ENCODE results near the gene COL11A1.
"Not testable (repeated sequence)": the region's sequence is repeated elsewhere in the genome, so short reads cannot be mapped to it uniquely, and the experiment has no call there.

Gene COL11A1

GRCh38 chr1:103075316-103076000 is 32.9 kb downstream of the COL11A1 start:
- no peak for DNase-seq

GRCh38 chr1:103074224-103074623 is 34.1 kb downstream of the COL11A1 start:
- DNase-seq = no peak

DNA sequence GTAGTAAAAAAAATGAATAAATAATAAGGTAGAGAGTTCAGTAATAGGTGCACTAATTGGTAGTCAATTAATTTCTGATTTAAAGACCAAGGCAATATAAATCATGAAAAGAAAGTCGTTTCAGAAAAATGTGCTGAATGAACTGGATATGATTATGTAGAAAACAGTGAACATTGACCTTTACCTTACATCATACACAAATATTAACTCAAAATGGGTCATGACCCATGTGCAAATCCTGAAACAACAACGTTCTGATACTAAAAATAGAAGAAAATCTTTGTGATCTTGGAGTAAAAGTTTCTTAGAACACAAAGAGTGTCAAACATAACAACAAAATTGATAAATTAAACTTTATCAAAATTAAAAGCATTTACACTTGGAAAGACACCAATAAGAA is 39.1 kb downstream of the COL11A1 start:
- DNase-seq = no peak

- no peak for DNase-seq
Measured at GRCh38 chr1:103063921-103064320, 44.4 kb downstream of the COL11A1 start.

- no peak for DNase-seq
Measured at GRCh38 chr1:103058391-103058790, 49.9 kb downstream of the COL11A1 start.

GRCh38 chr1:103056423-103056822 is 51.9 kb downstream of the COL11A1 start:
- DNase-seq = no peak

DNA sequence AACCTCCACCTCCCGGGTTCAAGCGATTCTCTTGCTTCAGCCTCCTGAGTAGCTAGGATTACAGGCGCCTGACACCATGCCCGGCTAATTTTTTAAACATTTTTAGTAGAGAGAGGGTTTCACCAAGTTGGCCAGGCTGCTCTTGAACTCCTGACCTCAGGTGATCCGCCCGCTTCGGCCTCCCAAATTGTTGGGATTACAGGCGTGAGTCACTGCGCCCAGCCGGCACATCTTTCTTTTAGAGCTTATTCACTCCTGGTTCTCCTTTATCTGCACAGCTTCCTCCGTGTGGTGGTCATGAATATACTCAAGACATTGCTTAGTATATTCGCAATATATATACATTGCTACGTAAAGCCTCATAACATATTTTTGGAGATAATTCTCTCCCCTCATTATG is 80.2 kb downstream of the COL11A1 start:
- not testable (repeated sequence) for DNase-seq

DNA sequence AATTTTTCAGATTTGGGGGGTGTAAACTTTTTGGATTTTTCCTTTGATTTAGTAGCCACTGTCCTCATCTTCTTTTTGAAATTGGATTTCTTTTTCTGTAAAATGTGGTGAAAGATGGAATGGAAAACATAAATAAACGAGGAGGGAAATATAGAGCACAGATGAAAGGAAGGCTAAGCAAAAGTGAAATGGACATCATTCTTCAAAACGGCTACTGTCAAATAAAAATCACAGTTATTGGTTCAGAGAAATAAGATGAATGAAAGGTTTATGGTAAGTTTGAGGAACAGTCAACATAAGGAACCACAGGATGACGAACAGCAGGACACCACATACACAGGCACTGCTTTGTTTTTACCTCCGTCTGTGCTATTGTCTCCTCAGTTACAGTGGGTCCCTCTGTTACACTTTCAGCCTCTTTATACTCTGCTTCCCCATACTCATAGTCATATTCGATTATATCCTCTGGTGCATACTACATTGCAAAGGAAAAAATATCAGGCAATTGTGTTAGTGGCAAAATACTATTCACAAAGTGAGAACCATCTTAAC is 82.4 kb downstream of the COL11A1 start:
- DNase-seq = no peak

DNA sequence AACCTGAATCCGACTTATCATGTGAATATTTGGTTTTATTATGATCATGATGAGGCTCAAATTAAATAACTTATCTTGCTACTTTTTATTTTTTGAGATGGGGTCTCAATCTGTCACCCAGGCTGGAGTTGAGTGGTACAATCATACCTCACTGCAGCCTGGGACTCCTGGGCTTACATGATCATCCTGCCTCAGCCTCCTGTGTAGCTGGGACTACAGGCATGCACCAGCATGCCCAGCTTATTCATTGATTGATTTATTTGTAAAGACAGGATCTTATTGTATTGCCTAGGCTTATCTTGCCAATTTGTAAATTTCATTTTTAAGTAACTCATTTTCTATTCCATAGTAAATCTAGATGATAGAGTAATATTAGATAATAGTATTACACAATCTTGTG is 84.3 kb downstream of the COL11A1 start:
- DNase-seq = no peak

- DNase-seq = no peak
Measured at GRCh38 chr1:103002005-103002404, 106.3 kb downstream of the COL11A1 start.

DNA sequence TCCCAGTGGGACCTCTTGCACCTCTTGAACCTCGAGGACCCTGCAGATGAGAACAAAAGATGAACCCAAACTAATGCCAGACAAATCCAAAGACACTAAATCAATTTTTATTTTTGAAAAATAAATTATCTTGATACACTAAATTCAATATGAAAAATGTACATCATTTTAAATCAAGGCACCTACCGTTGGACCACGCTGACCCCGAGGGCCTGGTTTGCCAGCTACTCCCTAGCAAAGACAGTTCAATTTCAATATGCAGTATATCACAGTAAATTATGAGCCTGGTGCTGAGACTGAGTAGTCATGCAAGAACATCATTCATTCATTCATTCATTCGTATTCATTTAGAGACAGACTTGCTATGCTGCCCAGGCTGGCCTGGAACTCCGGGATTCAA is 129.4 kb downstream of the COL11A1 start:
- DNase-seq = no peak

- no peak for DNase-seq
Measured at GRCh38 chr1:102977292-102977691, 131.0 kb downstream of the COL11A1 start.

DNA sequence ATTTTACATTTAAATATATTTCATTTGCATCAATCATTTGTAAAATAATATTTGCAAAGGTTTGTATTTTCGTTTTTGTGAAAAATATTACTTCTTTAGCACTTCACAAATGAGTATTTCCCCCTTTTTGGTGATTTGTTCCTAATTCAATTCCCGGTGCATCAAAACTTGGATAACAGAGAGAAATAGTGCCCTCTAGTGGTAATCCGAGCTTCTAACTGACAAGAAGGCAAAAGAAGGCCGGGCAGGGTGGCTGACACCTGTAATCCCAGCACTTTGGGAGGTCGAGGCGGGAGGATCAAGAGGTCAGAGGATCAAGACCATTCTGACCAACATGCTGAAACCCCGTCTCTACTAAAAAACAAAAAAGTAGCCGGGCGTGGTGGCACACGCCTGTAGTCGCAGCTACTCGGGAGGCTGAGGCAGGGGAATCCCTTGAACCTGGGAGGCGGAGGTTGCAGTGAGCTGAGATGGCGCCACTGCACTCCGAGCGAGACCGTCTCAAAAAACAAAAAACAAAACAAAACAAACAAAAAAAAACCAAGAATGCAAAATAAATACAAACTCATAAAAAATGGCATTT is 137.7 kb downstream of the COL11A1 start:
- DNase-seq = no peak

DNA sequence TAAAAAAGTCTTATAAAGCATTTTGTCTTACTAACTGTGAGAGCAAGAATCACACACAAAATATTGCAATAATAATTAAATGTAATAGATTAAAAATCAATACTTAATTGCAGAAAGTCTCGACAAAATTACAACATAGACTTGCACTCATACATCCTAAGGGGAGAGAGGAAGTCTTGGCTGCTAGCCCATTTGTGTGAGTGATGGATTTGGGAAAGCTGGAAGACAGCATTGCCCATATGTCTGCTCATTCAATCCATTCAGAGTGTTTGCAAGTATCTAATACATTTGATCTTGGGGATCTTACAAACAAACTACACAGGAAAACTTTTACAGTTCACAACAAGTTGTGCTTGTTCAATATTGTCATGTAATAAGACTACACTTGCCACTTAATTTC is 140.5 kb downstream of the COL11A1 start:
- no peak for DNase-seq

DNA sequence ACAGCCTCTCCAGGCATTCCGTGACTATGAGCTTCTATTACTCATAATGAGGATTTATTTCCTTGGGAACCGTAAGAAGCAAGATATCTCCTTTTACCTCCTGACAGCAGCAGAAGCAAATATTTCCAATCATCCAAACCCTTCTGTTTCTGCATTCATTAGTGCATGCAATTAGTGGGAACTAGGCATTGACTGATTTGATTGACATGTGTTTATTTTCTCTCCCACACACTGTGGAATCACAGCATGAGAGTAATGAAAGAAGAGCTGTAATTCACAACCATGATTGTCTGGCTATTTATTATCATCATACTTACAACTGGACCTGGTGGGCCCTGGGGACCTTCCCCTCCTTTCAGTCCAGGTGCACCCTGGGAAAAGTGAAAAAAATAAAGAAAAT is 146.8 kb downstream of the COL11A1 start:
- DNase-seq = no peak

DNA sequence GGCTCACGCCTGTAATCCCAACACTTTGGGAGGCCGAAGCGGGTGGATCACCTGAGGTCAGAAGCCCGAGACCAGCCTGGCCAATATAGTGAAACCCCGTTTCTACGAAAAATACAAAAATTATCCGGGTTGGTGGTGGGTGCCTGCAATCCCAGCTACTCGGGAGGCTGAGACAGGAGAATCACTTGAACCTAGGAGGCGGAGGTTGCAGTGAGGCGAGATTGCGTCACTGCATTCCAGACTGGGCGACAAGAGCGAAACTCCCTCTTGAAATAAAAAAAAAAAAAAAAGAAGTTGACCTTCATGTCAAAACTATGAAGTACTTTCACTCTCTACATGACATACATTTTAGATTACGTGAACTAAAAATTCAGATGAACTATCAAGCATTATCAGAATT is 153.7 kb downstream of the COL11A1 start:
- no peak for DNase-seq

DNA sequence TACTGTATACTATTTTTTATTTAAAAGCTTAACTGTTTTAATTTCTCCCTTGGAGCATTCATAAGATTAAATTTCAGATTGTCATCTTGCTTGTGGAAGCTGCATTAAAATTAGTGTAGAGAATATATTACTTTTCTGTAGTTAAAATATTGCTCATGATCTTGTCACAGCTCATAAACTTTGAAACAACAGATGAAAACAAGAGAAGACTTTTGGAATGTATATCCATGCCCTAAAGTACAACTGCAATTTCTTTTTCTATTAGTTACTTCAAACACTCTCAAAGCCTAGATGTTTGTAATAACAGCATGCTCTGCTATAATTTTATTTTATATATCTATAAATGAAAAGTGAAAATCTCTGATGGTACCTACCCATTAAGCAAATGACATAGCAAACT is 155.9 kb downstream of the COL11A1 start:
- DNase-seq = no peak

DNA sequence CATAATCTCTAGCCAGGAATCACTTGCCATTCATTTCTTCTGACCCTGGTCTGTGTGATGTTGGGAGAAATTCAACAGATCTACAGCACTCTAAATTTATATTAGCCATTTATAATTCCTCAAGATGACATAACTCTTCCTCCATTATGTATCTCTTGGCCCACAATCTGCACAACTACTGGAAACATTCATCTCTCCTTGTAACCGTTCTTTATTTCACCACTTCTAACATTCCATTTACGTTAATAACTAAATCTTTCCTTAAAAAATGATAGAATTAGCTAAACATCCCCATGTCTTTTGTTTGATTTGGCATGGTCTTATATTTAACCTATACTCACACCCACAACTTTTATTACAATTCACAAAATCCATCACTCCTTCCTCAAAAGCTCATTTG is 166.0 kb downstream of the COL11A1 start:
- no peak for DNase-seq

DNA sequence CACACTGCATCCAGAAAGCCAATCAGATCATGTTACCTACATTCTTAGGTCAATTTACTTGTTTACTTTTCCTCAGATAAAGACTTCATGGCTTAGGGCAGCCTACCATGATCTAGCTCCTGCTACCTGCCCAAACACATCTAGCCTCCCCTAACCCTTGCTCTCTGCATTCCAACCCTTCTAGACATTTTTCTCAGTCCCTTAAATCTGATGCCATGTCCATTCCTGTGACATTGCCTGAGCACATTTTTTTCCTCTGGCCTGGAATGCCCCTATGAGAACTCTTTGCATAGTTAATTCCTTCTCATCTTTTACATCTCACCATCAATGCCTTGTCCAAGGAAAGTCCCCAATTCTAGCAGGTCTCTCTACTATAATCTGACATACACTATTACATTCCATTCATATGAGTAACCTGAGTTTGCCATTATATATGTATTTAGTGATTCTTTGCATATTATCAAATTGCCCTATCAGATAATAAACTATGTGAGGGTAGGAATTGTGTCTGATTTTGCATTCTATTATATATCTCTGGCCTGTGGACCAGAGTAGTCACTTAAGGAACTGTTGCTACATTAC is 166.9 kb downstream of the COL11A1 start:
- DNase-seq = no peak

DNA sequence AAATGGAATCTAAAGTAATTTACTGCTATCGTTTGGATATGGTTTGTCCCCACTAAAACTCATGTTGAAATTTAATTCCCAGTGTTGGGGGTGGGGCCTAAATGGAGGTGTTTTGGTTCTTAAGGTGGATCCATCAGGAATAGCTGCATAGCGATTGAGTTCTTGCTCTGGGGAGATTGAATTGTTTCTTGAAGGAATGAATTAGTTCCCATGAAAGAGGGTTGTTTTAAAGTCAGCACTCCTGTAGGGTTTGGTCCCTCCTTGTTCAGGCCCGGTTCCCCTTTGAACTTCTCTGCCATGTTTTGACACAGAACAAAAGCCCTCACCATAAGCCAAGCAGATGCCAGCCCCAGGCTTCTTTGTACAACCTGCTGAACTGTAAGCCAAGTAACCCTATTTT is 170.9 kb downstream of the COL11A1 start:
- DNase-seq = no peak

DNA sequence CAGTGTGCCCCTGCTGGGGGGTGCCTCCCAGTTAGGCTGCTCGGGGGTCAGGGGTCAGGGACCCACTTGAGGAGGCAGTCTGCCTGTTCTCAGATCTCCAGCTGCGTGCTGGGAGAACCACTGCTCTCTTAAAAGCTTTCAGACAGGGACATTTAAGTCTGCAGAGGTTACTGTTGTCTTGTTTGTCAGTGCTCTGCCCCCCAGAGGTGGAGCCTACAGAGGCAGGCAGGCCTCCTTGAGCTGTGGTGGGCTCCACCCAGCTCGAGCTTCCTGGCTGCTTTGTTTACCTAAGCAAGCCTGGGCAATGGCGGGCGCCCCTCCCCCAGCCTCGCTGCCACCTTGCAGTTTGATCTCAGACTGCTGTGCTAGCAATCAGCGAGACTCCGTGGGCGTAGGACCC is 175.0 kb downstream of the COL11A1 start:
- DNase-seq = not testable (repeated sequence)

DNA sequence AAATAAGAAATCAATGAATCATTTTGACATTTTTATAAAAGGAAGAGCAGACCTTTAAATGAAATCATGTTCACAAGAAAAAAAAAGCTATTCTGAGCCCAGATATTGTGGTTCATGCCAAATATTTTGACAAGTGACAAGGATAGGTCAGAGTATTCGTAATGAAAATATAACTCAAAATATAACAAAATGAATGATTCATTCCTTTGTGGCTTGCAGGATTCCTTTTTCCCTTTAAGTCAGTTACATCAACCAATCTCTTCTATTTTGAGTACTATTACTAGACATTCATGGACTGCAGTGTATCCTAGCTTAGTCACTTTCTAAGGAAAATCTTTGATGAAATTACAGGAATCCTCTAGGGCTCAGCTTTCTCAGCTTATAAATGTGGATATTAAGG is 188.7 kb downstream of the COL11A1 start:
- DNase-seq = no peak

- no peak for DNase-seq
Measured at GRCh38 chr1:102901996-102902395, 206.3 kb downstream of the COL11A1 start.

- no peak for DNase-seq
Measured at GRCh38 chr1:102899935-102900334, 208.4 kb downstream of the COL11A1 start.
